Vagina (tissue), 2 donors: ENCODE measurements around the gene ALDH1L1.

Source experiments
- POLR2A ChIP-seq, 2 donors: fragments of 450-650 bp; IDR thresholded peaks; one replicate each; pipeline ENCODE4 v1.6.1; 2017; ENCODE audit warnings: antibody characterized with exemption in 2 of 2, mild to moderate bottlenecking in 2 of 2, moderate library complexity in 2 of 2
- POLR2AphosphoS5 ChIP-seq, 2 donors: sonication (generic); formaldehyde crosslinking; IDR thresholded peaks; one replicate each; pipeline ENCODE4 v1.9.0; 2017; ENCODE audit warnings: antibody characterized with exemption in 2 of 2, mild to moderate bottlenecking in 2 of 2, low read depth in 1 of 2; ENCODE audit not compliant: insufficient read depth in 1 of 2
- TF ChIP-seq, protein P1 (sequence below), 3 experiments: fragments of 450-650 bp in 2 of 3; fragments of 200-600 bp in 1 of 3; sonication (generic) in 1 of 3; IDR thresholded peaks; one replicate each; pipeline ENCODE4 v1.5.1; 2017 to 2019; ENCODE audit warnings: antibody characterized with exemption in 3 of 3, mild to moderate bottlenecking in 2 of 3, moderate library complexity in 2 of 3

DNA sequence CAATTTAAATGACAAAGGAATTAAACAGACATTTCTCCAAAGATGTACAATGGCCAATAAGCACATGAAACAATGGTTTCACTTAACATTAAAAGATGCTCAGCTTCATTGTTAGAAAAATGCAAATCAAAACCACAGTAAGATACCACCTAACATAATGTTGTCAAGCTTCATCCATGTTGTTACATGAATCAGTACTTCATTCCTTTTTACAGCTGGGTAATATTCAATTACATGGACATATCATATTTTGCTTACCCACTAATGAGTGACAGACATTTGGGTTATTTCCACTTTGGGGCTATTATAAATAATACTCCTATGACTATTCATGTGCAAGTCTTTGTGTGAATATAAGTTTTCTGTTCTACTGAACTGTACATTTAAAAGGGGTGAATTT, 104.2 kb downstream of the ALDH1L1 start:
- TF ChIP-seq, protein P1, sequence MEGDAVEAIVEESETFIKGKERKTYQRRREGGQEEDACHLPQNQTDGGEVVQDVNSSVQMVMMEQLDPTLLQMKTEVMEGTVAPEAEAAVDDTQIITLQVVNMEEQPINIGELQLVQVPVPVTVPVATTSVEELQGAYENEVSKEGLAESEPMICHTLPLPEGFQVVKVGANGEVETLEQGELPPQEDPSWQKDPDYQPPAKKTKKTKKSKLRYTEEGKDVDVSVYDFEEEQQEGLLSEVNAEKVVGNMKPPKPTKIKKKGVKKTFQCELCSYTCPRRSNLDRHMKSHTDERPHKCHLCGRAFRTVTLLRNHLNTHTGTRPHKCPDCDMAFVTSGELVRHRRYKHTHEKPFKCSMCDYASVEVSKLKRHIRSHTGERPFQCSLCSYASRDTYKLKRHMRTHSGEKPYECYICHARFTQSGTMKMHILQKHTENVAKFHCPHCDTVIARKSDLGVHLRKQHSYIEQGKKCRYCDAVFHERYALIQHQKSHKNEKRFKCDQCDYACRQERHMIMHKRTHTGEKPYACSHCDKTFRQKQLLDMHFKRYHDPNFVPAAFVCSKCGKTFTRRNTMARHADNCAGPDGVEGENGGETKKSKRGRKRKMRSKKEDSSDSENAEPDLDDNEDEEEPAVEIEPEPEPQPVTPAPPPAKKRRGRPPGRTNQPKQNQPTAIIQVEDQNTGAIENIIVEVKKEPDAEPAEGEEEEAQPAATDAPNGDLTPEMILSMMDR (IDR thresholded peaks at IDR 0.05): no peak
- TF ChIP-seq POLR2A (IDR thresholded peaks at IDR 0.05) (no peak), POLR2AphosphoS5 (IDR thresholded peaks at IDR 0.05; ENCODE audit: insufficient read depth in 1 of 2, low read depth in 1 of 2) (no peak)
